ENCODE results near the gene USP10.

Gene USP10

GRCh38 chr16:84785843-84786581, 86.2 kb downstream of the USP10 start (continued):
- TF ChIP-seq ZNF26 (tag by site-specific recombination; IDR thresholded peaks at IDR 0.05), result no peak
- TF ChIP-seq ZBTB20 (tag by site-specific recombination; IDR thresholded peaks at IDR 0.05), result peak; percentile 37; the same call in 1 of the 2 replicates
- TF ChIP-seq ZNF776 (tag by site-specific recombination; IDR thresholded peaks at IDR 0.05; ENCODE audit: borderline replicate concordance), result no peak
- no peak for TF ChIP-seq ZNF645 (tag by site-specific recombination; IDR thresholded peaks at IDR 0.05)
- TF ChIP-seq ZNF658 (tag by site-specific recombination; IDR thresholded peaks at IDR 0.05), result no peak
- no peak for TF ChIP-seq ZNF2 (tag by site-specific recombination; IDR thresholded peaks at IDR 0.05)
- no peak for TF ChIP-seq ZNF175 (tag by site-specific recombination; IDR thresholded peaks at IDR 0.05)
- TF ChIP-seq CTCF (tag by site-specific recombination; IDR thresholded peaks at IDR 0.05), result no peak
- TF ChIP-seq ZNF560 (tag by site-specific recombination; IDR thresholded peaks at IDR 0.05; ENCODE audit: borderline replicate concordance), result no peak
- TF ChIP-seq ZNF692 (tag by site-specific recombination; IDR thresholded peaks at IDR 0.05), result peak; percentile 60
- no peak for TF ChIP-seq ZNF248 (tag by site-specific recombination; IDR thresholded peaks at IDR 0.05)
- TF ChIP-seq ZBTB10 (tag by site-specific recombination; IDR thresholded peaks at IDR 0.05), result no peak
- no peak for TF ChIP-seq TRIM28 (IDR thresholded peaks at IDR 0.05; ENCODE audit: borderline replicate concordance, low read length)
- no peak for TF ChIP-seq ZNF610 (tag by site-specific recombination; IDR thresholded peaks at IDR 0.05; ENCODE audit: borderline replicate concordance)
- TF ChIP-seq IKZF3 (tag by site-specific recombination; IDR thresholded peaks at IDR 0.05), result no peak
- TF ChIP-seq ZNF449 (tag by site-specific recombination; IDR thresholded peaks at IDR 0.05), result no peak
- no peak for TF ChIP-seq ZNF664 (tag by site-specific recombination; IDR thresholded peaks at IDR 0.05)
- no peak for TF ChIP-seq ZNF518A (tag by site-specific recombination; conservative IDR thresholded peaks at IDR 0.05; ENCODE audit: low read depth)
- peak; percentile 40 for TF ChIP-seq ZBTB8A (tag by site-specific recombination; IDR thresholded peaks at IDR 0.05)
- no peak for TF ChIP-seq HOXC10 (CRISPR knock-in tag; IDR thresholded peaks at IDR 0.05)
- no peak for TF ChIP-seq ZNF239 (tag by site-specific recombination; IDR thresholded peaks at IDR 0.05)
- peak; percentile 89 for TF ChIP-seq ZIC2 (tag by site-specific recombination; IDR thresholded peaks at IDR 0.05)
- TF ChIP-seq ZNF423 (tag by site-specific recombination; IDR thresholded peaks at IDR 0.05), result peak; percentile 67; the same call in 1 of the 2 replicates
- no peak for TF ChIP-seq ZNF19 (tag by site-specific recombination; IDR thresholded peaks at IDR 0.05; ENCODE audit: low read depth)
- no peak for TF ChIP-seq ZNF302 (tag by site-specific recombination; IDR thresholded peaks at IDR 0.05; ENCODE audit: low read depth)

All from HEK293 (cell line).